A549 treated with AZD9567 at 1 μM for 4 hours (cell line): ENCODE measurements around the gene YDJC. TPM values are rescaled to one million over a fixed set of nuclear protein-coding genes. Genes with fewer than 3 reads are reported as not detected.

Source experiments
- total RNA-seq: library from RNA; stranded (reverse); fragments of 200-300 nt; extraction: Qiagen RNA extraction; gene quantifications from 5 replicates; pipeline ENCODE4 v1.2.3, GENCODE V29; 2022; ENCODE audit not compliant: insufficient read depth

Gene YDJC, protein sequence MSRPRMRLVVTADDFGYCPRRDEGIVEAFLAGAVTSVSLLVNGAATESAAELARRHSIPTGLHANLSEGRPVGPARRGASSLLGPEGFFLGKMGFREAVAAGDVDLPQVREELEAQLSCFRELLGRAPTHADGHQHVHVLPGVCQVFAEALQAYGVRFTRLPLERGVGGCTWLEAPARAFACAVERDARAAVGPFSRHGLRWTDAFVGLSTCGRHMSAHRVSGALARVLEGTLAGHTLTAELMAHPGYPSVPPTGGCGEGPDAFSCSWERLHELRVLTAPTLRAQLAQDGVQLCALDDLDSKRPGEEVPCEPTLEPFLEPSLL
- total RNA-seq = 32.1 to 57.5 TPM (median 55.1 TPM) in 5 replicates

GRCh38 chr22:21629255-21630149 lies at the start of gene YDJC:
TSS of gene YDJC (minus strand) at chr22:21630022. CDS start at chr22:21630014, 8 bp downstream.

DNA sequence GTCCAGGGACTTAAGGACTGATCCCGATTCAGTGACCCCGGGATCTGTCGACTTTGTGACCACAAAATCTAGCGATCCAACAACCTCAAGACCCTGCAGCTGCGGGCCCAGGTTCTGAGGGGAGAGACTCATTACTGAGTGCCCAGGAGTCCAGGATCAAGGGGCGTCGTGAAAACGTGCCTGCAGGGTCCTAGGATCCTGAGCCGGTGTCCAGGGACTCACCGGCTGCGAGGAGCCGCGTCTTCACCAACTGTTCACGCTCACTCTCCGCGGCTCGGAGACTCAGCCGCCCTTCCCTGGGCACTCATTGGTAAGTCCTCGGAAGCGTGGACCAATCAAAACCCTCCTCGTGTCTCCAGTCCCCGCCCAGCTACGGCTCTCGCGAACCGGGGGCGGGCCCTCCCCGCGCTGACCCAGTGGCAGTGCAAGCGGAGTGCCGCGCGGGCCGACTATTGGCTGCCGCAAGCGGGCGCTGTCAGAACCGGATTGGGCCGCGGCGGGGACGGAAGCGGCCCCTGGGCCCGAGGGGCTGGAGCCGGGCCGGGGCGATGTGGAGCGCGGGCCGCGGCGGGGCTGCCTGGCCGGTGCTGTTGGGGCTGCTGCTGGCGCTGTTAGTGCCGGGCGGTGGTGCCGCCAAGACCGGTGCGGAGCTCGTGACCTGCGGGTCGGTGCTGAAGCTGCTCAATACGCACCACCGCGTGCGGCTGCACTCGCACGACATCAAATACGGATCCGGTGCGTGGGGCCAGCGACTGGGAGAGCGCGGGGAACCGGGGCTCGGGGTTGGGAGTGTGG lies 12.2 kb upstream of the YDJC start, which contains the start of gene SDF2L1:
Gene SDF2L1, plus strand, starts transcription at position 514 of the 795 bp plus-strand sequence. Its CDS starts 35 bp downstream, at position 549.

GRCh38 chr22:21632237-21632895 lies 2.5 kb upstream of the YDJC start, which contains the start of gene CCDC116:
TSS of gene CCDC116 (plus strand) at chr22:21632760. CDS start at chr22:21633182, 422 bp downstream.

Other genes with a start within 250 kb of the YDJC start
- 0.24 to 0.53 TPM (median 0.37 TPM) in 4 of 5 replicates, not detected in the other for gene RIMBP3B, start 246.3 kb downstream of the YDJC start, total RNA-seq
- 2.7 to 3.3 TPM (median 2.8 TPM) in 5 replicates for gene HIC2, start 212.7 kb downstream of the YDJC start, total RNA-seq
- 0.64 to 1.3 TPM (median 0.95 TPM) in 4 of 5 replicates, not detected in the other for gene TMEM191C, start 162.6 kb downstream of the YDJC start, total RNA-seq
- gene RIMBP3C, start 78.6 kb downstream of the YDJC start, total RNA-seq = 0.09 to 0.26 TPM (median 0.15 TPM) in 4 of 5 replicates, not detected in the other
- gene UBE2L3, start 62.3 kb downstream of the YDJC start, total RNA-seq = 61.9 to 79.0 TPM (median 62.7 TPM) in 5 replicates
- 0.07 to 0.23 TPM (median 0.13 TPM) in 3 of 5 replicates, not detected in the others for gene CCDC116, start 2.7 kb upstream of the YDJC start, total RNA-seq
- gene SDF2L1, start 12.3 kb upstream of the YDJC start, total RNA-seq = 29.8 to 57.4 TPM (median 54.3 TPM) in 5 replicates
- 13.3 to 22.9 TPM (median 20.8 TPM) in 5 replicates for gene PPIL2, start 36.0 kb upstream of the YDJC start, total RNA-seq
- 0.39 to 1.5 TPM (median 0.66 TPM) in 5 replicates for gene YPEL1, start 105.8 kb upstream of the YDJC start, total RNA-seq
- 58.4 to 75.3 TPM (median 68.2 TPM) in 5 replicates for gene MAPK1, start 237.6 kb upstream of the YDJC start, total RNA-seq